Stimulated activated naive CD8-positive, alpha-beta T cell treated with anti-CD3 and anti-CD28 coated beads, Interleukin-15, Interleukin-2, amounts not matched to agents 100 ng/mL and 50 ng/mL, for 24 hours (primary cell): Measurements from ENCODE around the gene SHKBP1.

ENCODE experiments used
- H3K27ac Mint-ChIP-seq: one replicate; pipeline ENCODE4 v1.8.0; 2021; ENCODE audit warnings: mild to moderate bottlenecking, mixed read lengths
- H3K27me3 Mint-ChIP-seq: one replicate; pipeline ENCODE4 v1.8.0; 2021; ENCODE audit warnings: mixed read lengths
- H3K36me3 Mint-ChIP-seq: one replicate; pipeline ENCODE4 v1.8.0; 2021; ENCODE audit warnings: low read depth, mixed read lengths
- H3K4me1 Mint-ChIP-seq: one replicate; pipeline ENCODE4 v1.8.0; 2021; ENCODE audit warnings: low read depth, mixed read lengths
- H3K4me3 Mint-ChIP-seq: one replicate; pipeline ENCODE4 v1.8.0; 2021; ENCODE audit warnings: mild to moderate bottlenecking, mixed read lengths
- H3K9me3 Mint-ChIP-seq: one replicate; pipeline ENCODE4 v1.8.0; 2021; ENCODE audit warnings: mixed read lengths

The SHKBP1 gene

GRCh38 chr19:40609561-40610395 lies 33.1 kb downstream of the SHKBP1 start:
- peak overlapping the region; percentile 85 for H3K4me3 Mint-ChIP-seq
- peak overlapping the region; percentile 93 for H3K27ac Mint-ChIP-seq
- H3K36me3 Mint-ChIP-seq: no peaks in the 10 kb centered on the region
- no peaks in the 10 kb centered on the region for H3K9me3 Mint-ChIP-seq
- H3K27me3 Mint-ChIP-seq: no peaks in the 10 kb centered on the region
- peaks cover 78% of the 10 kb centered on the region for H3K4me1 Mint-ChIP-seq

- H3K27me3 Mint-ChIP-seq: no peaks in the 10 kb centered on the region
- peak overlapping the region; percentile 93 for H3K27ac Mint-ChIP-seq
- peaks cover 5% of the 10 kb centered on the region for H3K36me3 Mint-ChIP-seq
- no peaks in the 10 kb centered on the region for H3K9me3 Mint-ChIP-seq
- H3K4me3 Mint-ChIP-seq: peak overlapping the region; percentile 85
- peaks cover 78% of the 10 kb centered on the region for H3K4me1 Mint-ChIP-seq
Measured at GRCh38 chr19:40610396-40611064, 33.9 kb downstream of the SHKBP1 start.

- H3K27me3 Mint-ChIP-seq: no peaks in the 10 kb centered on the region
- H3K27ac Mint-ChIP-seq: peak overlapping the region; percentile 93
- peak overlapping the region; percentile 85 for H3K4me3 Mint-ChIP-seq
- H3K4me1 Mint-ChIP-seq: peaks cover 78% of the 10 kb centered on the region
- H3K9me3 Mint-ChIP-seq: no peaks in the 10 kb centered on the region
- H3K36me3 Mint-ChIP-seq: peaks cover 10% of the 10 kb centered on the region
Measured at GRCh38 chr19:40611096-40611495, 34.4 kb downstream of the SHKBP1 start.

GRCh38 chr19:40611900-40612698 lies 35.4 kb downstream of the SHKBP1 start:
- no peaks in the 10 kb centered on the region for H3K27me3 Mint-ChIP-seq
- H3K27ac Mint-ChIP-seq: peak overlapping the region; percentile 59
- peaks cover 77% of the 10 kb centered on the region for H3K4me1 Mint-ChIP-seq
- peaks cover 18% of the 10 kb centered on the region for H3K36me3 Mint-ChIP-seq
- no peaks in the 10 kb centered on the region for H3K9me3 Mint-ChIP-seq
- peak overlapping the region; percentile 50 for H3K4me3 Mint-ChIP-seq

- peaks cover 23% of the 10 kb centered on the region for H3K36me3 Mint-ChIP-seq
- H3K4me3 Mint-ChIP-seq: peak overlapping the region; percentile 90
- H3K9me3 Mint-ChIP-seq: no peaks in the 10 kb centered on the region
- H3K4me1 Mint-ChIP-seq: peaks cover 72% of the 10 kb centered on the region
- H3K27me3 Mint-ChIP-seq: no peaks in the 10 kb centered on the region
- peak overlapping the region; percentile 98 for H3K27ac Mint-ChIP-seq
Measured at GRCh38 chr19:40612831-40613689, 36.4 kb downstream of the SHKBP1 start.

- peak overlapping the region; percentile 90 for H3K4me3 Mint-ChIP-seq
- H3K27ac Mint-ChIP-seq: peak overlapping the region; percentile 98
- H3K9me3 Mint-ChIP-seq: no peaks in the 10 kb centered on the region
- peaks cover 66% of the 10 kb centered on the region for H3K4me1 Mint-ChIP-seq
- peaks cover 31% of the 10 kb centered on the region for H3K36me3 Mint-ChIP-seq
- H3K27me3 Mint-ChIP-seq: no peaks in the 10 kb centered on the region
Measured at GRCh38 chr19:40613690-40614621, 37.3 kb downstream of the SHKBP1 start.

- Mint-ChIP-seq H3K27ac (peak overlapping the region; percentile 98), H3K4me3 (peak overlapping the region; percentile 90), H3K36me3 (peaks cover 40% of the 10 kb centered on the region), H3K27me3 (no peaks in the 10 kb centered on the region), H3K4me1 (peaks cover 68% of the 10 kb centered on the region), H3K9me3 (no peaks in the 10 kb centered on the region)
Measured at GRCh38 chr19:40614622-40615411, 38.1 kb downstream of the SHKBP1 start.

- Mint-ChIP-seq H3K9me3 (no peaks in the 10 kb centered on the region), H3K4me3 (peak overlapping the region; percentile 90), H3K27ac (peak overlapping the region; percentile 98), H3K27me3 (no peaks in the 10 kb centered on the region), H3K4me1 (peaks cover 58% of the 10 kb centered on the region), H3K36me3 (peaks cover 49% of the 10 kb centered on the region)
Measured at GRCh38 chr19:40616178-40616577, 39.5 kb downstream of the SHKBP1 start.

- Mint-ChIP-seq H3K36me3 (peaks cover 55% of the 10 kb centered on the region), H3K4me1 (peaks cover 56% of the 10 kb centered on the region), H3K27ac (peak overlapping the region; percentile 98)
Measured at GRCh38 chr19:40616941-40617340, 40.3 kb downstream of the SHKBP1 start.

GRCh38 chr19:40617961-40618360 lies 41.3 kb downstream of the SHKBP1 start:
- peaks cover 49% of the 10 kb centered on the region for H3K4me1 Mint-ChIP-seq
- H3K4me3 Mint-ChIP-seq: no peak overlapping the region
- H3K27ac Mint-ChIP-seq: peak overlapping the region; percentile 65
- no peaks in the 10 kb centered on the region for H3K9me3 Mint-ChIP-seq
- peaks cover 58% of the 10 kb centered on the region for H3K36me3 Mint-ChIP-seq
- H3K27me3 Mint-ChIP-seq: no peaks in the 10 kb centered on the region

More at GRCh38 chr19:40616941-40617340, 40.3 kb downstream of the SHKBP1 start:
- Mint-ChIP-seq H3K27me3 (no peaks in the 10 kb centered on the region), H3K9me3 (no peaks in the 10 kb centered on the region), H3K4me3 (no peak overlapping the region)

- Mint-ChIP-seq H3K4me1 (peaks cover 40% of the 10 kb centered on the region), H3K36me3 (peaks cover 68% of the 10 kb centered on the region), H3K9me3 (no peaks in the 10 kb centered on the region), H3K27ac (peak overlapping the region; percentile 85), H3K27me3 (no peaks in the 10 kb centered on the region), H3K4me3 (no peak overlapping the region)
Measured at GRCh38 chr19:40619333-40620160, 42.9 kb downstream of the SHKBP1 start.

GRCh38 chr19:40620161-40620485 lies 43.5 kb downstream of the SHKBP1 start:
- Mint-ChIP-seq H3K27ac (peak overlapping the region; percentile 85), H3K36me3 (peaks cover 73% of the 10 kb centered on the region), H3K4me1 (peaks cover 35% of the 10 kb centered on the region), H3K9me3 (no peaks in the 10 kb centered on the region), H3K4me3 (no peak overlapping the region), H3K27me3 (no peaks in the 10 kb centered on the region)
